Activated CD8-positive, alpha-beta memory T cell treated with anti-CD3 and anti-CD28 coated beads for 24 hours (primary cell): Measurements from ENCODE around the gene ORC5.

ENCODE experiments used
- DNase-seq: peaks from one replicate; pipeline ENCODE4 v3.0.0-alpha.2; 2020

ORC5 gene

GRCh38 chr7:104124893-104125477, 82.8 kb downstream of the ORC5 start:
- no peak for DNase-seq

DNA sequence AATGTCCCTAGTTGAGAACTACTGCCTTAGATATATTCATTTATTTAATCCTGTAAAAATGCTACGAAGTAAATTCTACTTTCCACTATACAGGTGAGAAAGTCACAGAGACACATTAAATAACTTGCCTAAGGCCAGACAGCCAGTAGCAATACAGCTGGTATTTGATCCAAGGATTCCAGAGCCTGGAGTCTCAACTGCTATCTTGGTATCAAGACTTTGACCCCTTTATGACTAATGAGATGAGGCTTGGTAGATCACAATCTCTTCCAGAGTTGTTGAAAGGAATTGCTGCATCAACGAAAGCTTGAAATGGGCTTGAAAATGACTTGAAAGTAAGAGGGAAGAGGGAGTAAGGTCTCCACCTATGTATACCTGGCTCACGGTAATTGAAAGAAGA, 83.3 kb downstream of the ORC5 start:
- DNase-seq: no peak

DNA sequence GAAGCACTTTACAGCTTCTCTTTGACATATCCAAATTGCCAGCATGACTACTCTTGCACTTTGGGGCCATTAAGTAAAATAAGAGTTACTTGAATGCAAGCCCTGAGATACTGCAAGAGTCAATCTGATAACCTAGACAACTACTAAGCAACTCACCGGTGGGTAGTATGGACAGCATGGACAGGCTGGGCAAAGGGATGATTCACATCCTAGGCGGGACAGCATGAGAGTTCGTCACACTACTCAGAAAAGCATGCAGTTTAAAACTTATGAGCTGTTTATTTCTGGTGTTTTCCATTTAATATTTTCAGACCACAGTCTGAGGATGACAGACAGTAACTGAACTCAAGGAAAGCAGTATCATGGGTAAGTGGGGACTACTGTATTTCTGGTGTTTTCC, 84.0 kb downstream of the ORC5 start:
- DNase-seq: no peak

- DNase-seq: no peak
Measured at GRCh38 chr7:104113788-104114187, 94.0 kb downstream of the ORC5 start.

DNA sequence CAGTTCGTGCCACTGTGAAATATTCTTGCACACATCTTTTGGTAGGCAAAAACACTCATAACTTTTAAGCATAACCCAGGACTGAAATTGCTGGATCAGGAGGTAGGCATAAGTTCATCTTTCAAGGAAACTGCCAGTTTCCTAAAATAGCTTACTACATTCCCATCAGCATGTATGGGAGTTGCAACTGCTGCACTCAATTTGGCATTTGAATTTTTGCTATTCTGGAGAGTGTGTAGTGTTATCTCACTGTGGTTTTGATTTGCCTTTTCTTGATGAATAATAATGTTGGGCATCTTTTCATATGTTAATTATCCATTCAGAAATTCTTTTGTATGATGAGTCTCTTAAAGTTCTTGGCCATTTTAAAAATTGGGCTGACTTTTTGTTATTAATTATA, 95.2 kb downstream of the ORC5 start:
- DNase-seq: no peak

DNA sequence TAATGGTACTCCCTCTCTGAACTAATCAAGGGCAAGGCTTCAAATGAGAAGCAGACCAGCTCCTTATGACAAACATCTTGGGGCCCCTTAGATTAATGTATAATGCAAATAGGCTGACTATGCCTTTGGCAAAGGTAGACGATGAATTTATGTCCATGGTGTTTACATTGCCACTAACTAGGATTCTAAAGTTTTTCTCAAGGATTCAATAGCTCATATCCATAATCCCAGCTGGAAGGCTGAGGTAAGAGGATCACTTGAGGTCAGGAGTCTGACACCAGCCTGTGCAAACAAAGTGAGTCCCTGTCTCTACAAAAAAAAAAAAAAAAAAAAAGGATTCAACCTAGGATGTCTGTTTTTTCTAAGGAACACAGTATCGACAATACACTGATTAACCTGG, 96.5 kb downstream of the ORC5 start:
- no peak for DNase-seq

DNA sequence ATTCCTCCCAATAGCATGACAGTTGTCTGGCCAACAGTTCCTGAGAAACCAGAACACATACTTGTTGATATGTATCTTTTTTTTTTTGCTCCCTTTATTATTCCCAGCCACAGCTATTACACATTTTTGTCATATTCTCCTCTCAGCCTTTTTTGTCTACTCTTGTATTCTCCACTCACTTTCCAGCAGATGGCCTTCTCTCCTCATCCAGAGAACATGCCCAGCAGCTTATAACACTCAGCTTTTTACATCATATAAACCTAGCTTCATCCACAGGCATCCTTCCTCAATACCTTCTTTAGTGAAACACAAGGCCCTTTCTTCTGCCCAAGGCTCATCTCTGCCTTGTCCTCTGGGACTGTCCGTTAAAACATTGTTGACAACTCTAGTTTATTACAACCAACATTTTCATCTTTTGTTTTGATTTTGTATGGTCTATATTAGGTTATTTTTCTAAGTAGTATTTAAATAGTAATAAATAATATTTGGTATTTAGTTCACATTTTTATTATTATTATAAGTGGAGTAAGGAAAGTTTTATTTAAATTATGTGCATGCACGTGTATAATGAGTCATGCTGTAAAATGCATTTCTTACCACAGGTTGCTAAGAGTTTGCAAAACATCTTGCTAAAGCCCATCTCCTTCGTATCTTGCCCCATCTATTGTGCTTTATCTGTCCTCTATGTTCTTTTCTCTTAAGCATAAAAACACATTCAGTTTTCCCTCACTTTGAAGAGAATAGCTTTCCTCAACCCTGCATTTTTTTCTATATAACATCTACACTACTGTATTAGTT, 101.5 kb downstream of the ORC5 start:
- DNase-seq: no peak

GRCh38 chr7:104098890-104099289, 108.9 kb downstream of the ORC5 start:
- no peak for DNase-seq

DNA sequence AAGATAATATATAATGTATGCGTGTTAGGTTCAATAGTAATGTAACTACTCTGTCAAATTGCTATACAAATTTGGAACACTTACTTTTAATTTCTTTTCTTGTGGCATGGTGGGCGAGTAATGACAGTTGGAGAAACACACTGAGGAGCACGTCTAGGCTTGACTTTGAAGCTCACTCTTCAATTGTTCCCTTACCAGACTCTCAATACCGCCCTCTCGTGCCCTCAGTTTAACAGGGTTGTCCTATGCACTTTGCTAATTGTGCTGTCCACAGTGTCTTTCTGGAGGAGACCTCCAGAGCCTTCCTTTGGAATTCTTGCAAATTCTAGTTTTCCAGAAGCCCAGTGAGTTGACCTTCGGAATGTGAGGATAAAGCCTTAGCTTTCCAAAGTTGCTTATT, 111.1 kb downstream of the ORC5 start:
- no peak for DNase-seq

DNA sequence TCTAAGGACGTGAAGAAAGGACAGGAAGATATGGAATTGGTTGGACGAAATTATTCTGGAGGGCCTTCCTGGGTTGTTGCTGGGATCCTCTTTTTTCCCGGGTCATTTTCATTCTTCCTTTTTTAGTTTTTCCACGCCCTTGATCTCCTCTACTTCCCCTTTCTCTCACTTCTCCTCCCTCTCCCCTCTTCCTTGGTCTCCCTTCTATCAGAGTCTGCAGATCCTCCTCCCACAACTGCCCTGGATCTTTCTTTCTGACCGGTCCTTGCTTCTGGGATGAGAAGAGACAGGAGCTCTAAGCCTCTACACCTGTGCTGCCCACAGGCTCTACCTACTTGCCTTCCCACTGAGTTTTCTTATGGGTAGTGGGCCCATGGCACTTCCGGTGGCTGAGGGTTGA, 114.7 kb downstream of the ORC5 start:
- no peak for DNase-seq

GRCh38 chr7:104091242-104091641, 116.6 kb downstream of the ORC5 start:
- DNase-seq: no peak

DNA sequence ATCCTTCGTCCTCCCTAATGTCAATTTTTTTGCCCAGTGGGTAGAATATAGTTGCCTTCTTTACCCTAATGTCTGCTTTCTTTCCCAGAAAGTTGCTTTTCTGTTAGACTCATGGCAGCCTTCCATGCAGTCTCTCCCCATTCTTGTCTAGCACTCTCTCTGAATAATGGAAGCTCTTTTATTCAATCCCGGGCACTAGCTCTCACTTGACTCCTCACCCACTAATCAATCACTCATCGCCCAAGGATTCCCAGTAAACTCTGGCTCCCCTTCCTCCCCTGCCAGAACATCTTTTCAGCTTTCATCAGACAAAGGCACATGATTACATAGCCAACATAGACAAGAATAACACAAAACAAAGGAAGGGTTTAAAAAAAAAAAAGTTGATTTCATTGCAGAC, 118.2 kb downstream of the ORC5 start:
- no peak for DNase-seq

GRCh38 chr7:104089061-104089460, 118.8 kb downstream of the ORC5 start:
- no peak for DNase-seq
